ENCODE data around the gene TACC3. TPM values are rescaled to one million over a fixed set of nuclear protein-coding genes. Genes with fewer than 3 reads are reported as not detected.

TACC3 gene
- total RNA-seq, 1 experiment from 2014 or later: 34.9 TPM

DNA sequence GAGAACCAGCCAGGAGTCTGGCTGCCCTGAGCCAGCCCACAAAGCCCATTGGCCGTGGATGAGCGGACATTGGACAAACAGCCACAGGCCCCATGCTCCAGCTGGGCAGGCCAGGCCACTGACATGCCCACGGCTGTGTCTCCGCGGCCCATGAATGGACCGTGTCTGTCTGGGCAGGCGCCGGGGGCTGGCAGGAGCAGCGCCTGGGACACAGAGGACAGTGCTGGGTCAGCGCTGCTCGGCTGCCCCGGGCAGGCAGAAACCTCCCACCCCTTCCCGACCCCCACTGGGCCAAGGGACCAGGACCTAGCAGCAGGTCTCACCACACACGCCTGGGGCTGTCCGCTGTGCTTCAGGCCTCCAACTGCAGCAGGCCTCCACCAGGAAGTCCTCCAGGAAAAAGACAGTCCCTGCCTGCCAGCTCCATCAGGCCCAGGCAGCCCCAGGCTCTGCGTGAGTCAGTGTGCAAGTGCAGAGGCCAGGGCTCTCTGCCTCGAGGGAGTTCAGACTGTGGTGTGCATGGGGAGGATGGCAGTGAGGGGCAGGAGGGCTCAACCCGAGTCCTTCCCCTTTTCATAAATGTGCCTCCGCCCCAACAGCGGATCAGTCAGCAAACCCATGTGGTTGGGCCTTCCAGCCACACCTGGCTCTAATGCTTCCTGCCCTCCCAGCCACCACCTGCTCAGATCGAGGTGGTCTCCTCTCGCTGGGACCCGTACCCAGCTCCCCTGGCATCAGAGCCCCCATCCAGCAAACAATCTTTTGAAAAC is 54.6 kb downstream of the TACC3 start:
- DNase-seq (ENCODE audit: low read depth): peak; percentile 46

DNA sequence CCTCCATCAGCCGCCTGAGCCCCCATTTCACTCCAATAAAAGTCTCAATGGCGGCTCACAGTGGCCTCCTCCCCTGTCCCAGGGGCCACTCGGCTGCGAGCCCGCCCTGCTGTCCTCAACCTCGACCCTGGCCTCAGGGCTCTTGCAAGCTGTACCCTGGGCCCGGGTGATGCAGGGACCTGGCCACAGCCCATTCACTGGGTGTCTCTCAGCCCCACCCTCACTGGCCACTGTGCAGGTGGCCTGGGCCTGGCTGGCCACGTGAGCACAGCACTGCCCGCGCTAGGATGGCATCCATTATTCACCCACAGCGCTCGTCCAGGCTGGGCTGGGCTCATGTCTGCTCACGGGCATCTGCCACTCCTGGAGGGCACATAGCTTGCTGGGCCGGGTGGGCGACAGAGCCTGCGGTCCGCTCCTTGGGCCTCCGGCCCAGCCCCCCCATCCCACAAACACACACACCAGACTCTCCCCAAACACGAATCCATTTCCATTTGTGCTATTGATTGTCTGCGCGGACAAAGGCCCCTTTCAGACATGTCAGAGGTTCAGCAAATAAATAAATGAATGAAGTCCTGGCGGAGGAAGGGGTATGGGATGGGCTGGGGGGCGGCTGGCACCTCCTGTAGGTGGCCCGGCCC is 55.3 kb downstream of the TACC3 start:
- no peak for DNase-seq (ENCODE audit: low read depth)

DNA sequence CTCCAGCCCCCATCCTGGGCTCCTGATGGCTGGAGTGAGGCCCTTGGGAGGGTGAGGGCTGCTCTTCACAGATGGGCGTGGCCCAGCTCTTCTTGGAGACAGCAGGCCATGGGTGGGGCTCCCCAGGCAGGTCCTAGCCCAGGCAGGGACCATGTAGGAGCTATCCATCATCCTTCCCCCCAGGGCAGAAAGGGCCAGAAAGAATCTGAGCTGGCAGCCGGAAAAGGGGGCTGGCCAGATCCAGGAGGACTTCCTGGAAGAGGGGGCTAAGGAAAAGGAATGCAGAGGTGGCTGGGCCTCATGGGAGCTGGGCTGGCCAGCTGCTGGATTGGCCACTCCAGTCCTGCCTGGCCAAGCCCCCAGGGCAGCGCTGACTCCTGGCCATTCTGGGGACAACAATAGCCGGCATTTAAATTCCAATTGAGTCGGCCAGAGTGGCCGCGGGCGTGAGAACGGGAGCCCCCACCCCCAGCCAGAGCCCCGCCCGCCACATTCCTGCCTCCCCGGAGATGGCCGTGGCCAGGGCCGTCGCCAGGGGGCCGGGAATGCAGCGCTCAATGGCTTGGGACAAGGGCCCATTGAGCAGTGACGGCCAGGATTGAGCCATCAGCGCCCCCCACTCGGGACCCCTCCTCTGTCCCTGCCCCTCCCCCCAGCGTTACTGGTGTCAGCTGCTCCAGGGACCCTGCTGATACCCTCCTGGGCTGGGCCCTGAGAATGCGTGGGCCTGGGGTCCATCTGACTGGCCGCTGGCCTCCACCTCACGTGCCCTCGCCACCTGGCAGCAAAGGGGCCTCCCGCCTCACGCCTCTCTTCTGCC is 56.7 kb downstream of the TACC3 start:
- DNase-seq (ENCODE audit: low read depth): peak; percentile 59

DNA sequence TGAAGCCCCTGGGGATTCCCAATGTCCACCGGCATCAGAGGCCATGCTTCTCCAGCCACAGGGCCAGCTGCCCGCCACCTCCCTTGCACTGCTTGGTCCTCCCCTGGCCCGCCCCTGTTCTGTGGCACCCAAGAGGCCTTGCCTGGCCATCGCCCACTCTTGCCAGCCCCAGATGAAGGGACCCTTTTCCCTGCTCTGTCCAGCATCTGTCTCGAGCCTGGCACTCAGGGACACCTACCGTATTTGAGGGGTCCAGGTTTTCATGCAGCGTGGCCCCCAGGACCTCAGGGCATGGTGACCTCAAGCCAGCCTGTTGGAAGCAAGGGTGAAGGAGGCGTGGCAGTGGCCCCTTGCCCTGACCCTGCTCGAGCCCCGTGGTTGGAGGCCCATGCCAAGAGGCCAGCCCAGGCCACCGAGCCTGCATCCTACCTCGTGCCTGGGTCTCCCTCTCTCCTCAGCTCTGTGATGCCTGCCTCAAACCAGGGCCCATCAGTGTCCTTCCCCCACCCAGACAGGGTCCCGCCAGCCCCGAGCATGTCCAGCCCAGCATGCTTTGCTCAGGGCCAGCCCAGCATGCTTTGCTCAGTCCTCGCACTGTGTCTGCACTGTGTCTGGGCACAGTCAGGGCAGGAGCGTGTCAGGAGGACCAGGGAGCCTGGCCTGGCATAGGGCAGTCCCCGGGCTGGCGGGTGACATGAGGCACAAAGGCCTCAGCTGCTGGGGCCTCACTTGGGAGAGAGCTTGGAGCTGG is 57.5 kb downstream of the TACC3 start:
- no peak for DNase-seq (ENCODE audit: low read depth)

DNA sequence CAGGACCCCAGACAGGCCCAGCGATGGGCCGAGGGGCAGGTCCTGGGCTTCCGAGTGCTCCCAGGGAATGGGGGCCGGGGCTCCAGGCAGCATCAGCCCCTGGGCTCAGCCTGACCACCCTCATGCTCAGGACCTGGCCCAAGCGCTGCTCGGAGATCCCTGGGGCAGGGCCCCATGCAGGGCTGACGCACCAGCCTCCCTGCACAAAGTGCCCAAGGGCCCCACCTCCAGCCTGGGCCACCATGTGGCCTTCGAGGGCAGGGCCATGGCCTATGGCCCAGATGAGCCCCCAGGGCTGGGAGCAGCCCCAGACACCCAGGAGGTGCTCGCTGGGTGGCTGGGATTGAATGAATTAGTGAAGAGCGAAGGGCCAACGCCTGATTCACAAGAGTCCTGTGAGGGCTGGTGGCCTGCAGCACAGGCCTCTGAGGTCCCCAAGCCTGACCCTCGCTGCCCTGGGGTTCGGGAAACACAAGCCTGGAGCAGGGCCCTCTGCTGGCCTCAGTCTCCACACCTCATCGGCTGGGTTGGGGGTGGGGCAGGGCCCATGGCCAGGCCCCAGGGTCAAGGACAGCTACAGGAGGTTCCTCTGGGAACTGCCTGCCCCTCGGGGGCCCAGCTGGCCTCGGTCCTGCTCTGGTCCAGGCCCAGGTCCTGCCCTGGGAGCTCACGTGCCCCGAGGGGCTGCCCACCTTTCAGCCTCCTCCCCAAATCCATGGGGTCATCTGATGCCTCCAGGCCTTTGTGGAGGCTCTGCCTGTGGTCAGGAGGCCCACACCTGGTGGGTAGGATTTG is 58.5 kb downstream of the TACC3 start:
- no peak for DNase-seq (ENCODE audit: low read depth)

DNA sequence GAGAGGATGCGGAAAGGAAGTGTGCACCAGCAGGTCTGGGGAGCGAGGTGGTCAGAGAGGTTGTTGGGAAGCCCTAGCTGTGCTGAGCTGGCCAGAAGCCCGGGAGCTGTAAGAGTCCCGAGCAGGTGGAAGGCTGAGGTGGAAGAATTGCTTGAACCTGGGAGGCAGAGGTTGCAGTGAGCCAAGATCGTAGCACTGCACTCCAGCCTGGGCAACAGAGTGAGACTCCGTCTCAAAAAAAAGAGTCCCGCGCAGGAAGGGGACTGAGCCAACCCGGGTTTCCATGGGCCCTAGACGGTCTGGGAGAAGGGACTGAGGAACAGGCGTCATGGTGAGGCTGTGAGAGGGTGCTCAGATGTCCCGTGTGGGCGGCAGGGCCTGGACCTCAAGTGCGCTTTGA is 59.1 kb downstream of the TACC3 start:
- DNase-seq (ENCODE audit: low read depth): no peak

DNA sequence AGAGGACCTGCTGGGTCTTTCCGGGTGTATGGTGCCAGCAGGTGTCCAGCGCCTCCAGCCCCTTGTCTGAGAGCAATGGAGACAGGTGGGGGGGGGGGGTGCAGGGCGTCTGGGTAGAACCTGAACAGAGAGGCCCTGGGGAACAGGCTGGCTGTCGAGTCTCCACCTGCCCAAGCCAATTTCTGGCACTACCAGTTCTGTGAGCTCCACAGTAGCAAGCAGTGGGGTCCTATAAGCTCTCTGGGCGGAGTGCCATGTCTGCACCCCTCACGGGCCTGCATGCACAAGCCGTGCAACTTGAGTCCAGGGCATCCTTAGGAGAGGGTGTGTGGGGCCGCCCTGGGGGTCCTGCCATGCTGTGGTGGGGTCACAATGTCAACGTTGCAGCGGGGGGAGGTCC is 61.7 kb downstream of the TACC3 start:
- DNase-seq (ENCODE audit: low read depth): no peak

DNA sequence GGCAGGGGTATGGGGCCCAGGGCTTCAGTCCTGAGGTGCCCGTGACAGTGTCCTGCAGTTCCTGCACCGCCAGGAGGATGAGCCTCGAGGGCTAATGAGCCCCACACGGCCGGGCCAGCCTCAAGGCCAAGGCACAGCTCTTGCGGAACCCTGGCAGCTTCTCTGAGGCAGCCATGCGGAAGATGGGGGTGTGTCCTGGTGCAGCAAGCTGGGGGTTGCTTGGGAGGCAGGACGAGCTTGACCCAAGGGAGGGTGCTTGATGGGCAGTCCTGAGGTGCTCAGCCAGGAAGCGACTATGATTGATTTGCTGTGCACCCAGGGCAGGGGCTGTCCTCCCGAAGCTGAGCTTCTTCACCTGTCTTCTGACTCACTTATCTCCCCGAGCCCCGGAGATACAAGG is 62.6 kb downstream of the TACC3 start:
- no peak for DNase-seq (ENCODE audit: low read depth)

DNA sequence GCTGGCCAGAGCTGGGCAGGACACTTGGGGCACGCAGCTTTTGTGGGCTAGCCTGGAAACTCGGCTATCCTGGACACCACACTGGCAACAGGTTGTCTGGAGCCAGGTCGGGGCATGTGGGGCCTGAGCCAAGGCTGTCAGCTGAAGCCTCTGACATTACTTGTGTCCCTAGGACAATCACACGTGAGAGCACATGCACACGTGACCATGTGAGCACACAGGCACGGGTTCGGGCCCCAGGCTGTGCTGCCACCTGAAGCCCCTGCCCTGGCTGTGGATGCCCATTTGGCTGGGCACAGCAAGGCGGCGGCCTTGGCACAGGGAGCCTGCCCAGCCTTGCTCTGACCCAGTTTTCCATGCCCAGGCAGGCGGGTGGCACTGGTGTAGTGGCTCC is 63.1 kb downstream of the TACC3 start:
- no peak for DNase-seq (ENCODE audit: low read depth)

DNA sequence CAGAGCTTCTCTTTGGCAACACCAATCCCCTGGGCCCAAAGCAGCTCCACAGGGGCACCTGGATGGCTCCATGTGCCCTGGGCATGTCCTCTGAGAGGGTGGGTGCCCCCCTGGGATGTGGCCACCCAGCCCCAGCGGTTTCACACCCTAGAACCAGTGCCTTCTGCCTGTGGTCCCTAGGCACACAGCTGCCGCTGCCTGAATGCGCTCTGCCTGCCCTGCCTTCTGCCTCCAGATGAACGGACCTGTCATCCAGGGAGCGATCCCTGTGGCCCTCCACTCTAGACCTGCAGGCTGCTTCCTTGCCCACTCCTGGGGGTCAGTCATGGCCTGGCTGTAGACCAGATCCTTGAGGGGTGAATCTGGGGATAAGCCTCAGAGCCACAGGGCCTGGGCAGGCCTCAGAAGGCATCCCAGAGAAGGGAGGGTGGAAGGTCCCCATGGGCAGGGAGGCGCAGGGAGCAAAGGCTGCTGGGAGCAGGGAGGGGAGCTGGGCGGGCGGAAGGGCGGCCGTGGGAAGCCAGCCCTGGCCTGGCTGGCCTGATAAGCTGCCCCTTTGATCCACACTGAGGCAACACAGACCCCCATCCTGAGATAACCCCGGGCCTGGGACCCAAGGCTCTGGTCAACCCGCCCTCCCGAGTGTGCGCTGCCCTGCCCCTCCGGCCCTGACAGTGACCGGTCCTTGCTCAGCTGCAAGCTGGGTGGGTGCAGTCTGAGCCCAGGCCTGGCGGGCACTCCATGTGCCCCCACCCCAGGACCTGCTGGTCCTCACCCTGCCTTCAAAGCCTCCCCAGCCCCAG is 63.7 kb downstream of the TACC3 start:
- no peak for DNase-seq (ENCODE audit: low read depth)

DNA sequence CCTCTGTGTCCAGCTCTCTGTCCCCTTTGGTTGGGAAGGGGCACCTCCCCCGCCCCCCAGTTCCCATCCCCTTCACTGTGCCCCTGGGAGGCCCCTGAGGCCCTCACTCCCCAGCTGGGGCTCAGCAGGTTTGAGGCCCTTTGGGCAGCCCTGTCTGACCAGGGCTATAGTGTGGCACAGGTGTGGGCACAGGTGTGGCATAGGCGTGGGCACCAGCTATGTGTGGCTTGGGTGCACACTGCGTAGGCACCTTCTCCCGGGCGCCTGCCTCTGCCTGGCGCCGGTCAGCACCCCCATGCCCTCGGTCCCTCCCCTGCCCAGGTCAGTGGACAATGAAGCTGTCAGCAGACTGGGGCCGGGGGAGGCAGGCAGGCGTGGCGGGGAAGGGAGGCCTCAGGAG is 64.3 kb downstream of the TACC3 start:
- no peak for DNase-seq (ENCODE audit: low read depth)

DNA sequence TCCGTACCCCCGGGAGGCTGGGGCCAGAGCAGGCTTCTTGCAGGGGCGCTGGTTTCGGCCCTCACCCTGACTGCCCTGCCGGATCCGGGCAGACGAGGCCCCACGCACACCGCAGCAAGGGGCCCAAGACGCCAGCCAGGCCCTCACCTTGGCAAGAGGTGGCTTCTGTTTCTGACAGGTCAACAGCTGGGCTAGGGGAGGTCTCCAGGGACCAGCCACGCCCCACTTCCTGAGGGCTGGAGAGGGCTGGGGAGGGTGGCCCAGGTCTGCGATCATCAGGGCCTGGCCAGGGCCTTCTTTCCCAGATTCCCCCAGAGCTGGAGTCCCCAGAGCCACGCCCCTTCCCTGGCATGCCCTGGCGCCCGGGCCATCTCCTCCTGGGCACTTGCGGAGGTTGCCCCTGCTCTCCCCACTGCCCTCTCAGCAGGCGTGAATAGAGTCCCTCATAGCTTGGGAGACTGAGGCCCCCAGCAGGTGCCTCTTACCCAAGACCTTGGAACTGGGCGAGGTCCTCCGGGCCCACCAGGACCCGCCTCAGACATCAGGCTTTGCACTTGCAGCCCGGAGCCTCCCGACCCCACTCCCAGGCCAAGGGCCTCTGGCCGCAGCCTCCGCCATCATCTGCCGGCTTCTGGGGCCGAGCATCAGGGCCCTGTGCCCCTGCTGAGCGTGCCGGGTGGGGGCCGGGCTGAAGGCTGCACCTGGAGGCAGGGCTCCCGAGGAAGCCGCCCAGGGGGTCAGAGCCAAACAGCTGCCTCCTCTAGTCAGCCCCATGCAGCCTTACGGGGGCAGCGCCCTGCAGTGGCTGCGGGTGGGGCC is 65.4 kb downstream of the TACC3 start:
- DNase-seq (ENCODE audit: low read depth): no peak

DNA sequence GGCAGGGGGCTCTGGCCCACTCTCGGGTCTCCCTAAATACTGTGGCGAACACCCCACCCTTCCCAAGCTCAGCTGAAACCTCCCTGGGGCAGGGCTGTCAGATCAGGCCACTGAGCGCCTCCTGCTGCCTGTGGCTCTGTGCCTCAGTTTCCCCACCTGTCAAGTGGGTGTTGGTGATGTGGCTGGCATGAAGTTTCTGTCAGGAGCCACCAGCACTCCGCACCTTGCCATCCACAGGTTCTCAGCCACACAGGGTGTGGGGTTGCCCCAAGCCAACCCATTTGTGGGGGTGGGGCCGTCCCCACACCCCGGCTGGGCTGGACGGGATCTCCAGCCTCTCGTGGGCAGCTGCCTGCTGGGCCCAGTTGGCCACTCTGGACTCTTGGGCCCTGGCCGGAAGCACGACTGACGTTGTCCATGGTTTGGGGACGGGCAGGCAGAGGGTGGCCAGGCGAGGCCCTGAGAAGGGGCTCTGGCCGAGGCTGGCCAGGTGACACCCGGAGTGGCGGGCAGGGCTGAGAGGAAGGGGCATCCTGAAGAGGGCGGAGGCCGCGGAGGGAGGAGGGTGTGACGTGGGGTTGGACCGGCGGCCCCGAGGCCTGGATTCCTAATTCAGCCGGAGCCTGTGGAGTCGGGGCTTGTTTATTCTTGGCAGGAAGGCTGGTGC is 66.2 kb downstream of the TACC3 start:
- no peak for DNase-seq (ENCODE audit: low read depth)

DNA sequence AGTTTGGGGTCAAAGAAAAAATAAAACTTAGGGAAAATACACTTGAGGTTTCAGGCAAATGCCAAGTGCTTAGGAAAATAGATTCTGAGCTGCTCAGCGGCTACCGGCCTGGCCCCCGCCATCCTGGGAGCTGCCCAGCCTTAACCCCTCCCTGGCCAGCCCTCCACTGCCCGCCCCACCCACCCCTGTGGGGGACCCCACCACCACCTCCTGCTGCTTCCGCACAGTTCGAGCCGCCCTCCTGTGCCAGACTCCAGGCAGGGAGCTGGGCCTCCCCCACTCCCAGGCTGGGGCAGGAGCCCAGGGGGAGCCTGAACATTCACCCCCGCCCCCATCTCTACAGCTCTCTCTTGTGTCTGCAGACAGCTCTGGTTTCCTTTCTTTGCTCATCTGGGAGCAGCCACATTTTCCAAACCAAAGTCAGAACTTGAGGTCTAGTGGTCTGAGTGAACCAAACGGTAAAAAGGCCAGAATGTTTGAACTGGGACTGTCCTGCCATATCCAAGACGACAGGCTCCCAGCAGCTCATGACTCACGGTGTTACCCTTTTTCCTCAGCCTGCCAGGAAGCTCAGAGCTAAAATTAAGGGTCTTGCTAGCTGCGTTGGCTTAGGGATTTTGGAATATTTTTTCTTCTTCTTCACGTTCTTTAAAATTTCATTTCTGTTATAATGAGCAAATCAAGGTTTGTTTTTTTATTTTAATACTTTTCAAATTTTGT is 67.1 kb downstream of the TACC3 start:
- DNase-seq (ENCODE audit: low read depth): no peak

DNA sequence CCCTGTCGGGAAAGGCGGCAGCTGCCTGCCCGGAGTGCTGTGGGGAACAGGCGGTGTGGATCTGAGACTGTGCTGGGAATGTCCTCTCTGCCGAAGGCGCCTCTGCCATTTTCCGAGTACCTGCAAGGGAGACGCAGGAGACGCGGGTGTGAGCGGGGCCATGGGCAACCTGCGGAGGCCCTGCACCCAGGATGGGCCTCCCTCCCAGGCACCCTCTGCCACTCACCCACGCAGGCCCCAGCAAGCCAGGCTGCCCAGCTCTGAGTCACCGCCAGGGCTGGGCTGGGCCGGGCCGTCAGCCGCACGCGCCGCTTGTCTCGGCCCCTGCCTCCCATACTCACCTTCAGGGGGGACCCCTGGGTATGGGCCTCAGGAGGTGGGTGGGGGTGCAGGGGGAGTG is 68.2 kb downstream of the TACC3 start:
- DNase-seq (ENCODE audit: low read depth): no peak

DNA sequence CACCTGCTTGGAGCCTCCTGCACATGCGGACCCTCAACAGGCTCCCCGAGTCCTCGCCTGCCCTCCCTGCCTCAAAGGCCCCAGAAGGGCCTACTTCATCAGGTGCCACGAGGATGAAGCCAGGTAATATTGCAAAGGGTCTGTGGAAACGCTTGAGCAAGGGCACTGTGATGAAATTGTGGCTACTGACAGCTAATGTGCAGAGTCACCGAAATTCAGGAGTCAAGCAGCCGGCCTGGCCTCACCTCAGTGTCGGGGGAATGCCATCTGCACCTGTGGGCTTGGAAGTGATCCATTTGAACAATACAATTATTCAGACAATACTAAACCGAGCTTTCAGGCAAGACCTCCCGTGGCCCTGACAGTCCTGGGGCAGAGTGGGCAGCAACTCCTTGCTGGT is 68.7 kb downstream of the TACC3 start:
- DNase-seq (ENCODE audit: low read depth): no peak

DNA sequence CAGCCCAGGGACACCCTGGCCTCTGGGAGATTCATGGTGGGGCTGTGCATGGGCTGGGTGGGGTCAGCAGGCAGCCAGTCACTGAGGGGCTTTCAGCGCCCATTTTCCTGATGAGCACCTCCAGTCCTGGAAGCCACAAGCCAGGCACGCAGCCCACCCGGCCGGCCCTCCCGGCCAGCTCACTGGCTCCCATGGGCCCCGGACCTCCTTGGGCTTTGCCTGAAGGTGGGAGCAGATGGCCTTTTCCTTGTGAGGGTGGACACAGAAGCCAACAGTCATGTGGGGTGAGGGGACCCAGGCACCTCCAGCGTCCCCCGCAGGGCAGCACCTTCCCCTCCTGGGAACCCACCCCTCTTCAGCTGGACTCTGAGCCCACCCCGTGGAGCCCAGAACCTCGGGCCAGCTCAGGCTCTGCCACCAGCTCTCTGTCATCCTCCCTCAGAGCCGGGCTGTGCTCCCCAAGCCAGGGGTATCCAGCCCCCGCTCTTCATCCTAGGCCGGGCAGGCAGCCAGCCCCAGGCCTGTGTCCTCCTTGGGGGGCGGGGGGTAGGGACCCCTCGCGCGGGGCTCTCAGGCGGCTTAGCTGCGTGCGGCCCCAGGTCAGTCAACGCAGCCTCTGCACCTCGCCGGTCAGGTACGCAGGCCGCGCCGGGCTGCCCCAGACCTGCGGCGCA is 71.0 kb downstream of the TACC3 start:
- no peak for DNase-seq (ENCODE audit: low read depth)

All from Daoy (cell line).